Activated gamma-delta T cell treated with anti-CD3 and anti-CD28 coated beads, Interleukin-2, amount 50 U/mL, for 16 hours (primary cell): ENCODE results near the gene MLH3.
A peak's percentile ranks its signal among the peaks of the same experiment; 100 is the strongest.

Experiments
- DNase-seq: peaks from one replicate; pipeline ENCODE4 v3.0.0-alpha.2; 2020; ENCODE audit warnings: low read depth

Gene MLH3

GRCh38 chr14:74984236-74985027 lies 66.8 kb downstream of the MLH3 start:
- no peak for DNase-seq

- no peak for DNase-seq
These were observed 67.9 kb downstream of the MLH3 start for GRCh38 chr14:74983343-74983742.

- no peak for DNase-seq
These were observed 68.6 kb downstream of the MLH3 start for GRCh38 chr14:74982661-74983060.

- DNase-seq, result no peak
These were observed 69.4 kb downstream of the MLH3 start for GRCh38 chr14:74981833-74982232.

DNA sequence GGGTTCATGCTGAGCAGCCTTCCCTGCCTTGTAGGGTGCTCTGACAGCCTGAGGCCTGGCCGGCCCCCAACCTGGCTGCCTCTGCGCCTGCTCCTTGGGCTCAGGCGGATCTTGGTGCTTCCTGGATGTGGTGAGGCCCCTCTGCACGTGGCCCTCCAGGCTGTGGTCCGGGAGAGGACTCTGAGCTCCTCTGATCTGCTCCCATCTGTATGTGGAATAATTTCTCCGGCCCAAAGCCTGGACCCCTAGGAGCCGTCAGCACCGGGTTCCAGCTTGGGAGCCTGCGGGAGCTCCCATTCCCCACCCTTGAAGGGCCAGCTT lies 69.8 kb downstream of the MLH3 start:
- no peak for DNase-seq

- DNase-seq, result no peak
These were observed 70.4 kb downstream of the MLH3 start for GRCh38 chr14:74980731-74981461.

- no peak for DNase-seq
These were observed 70.9 kb downstream of the MLH3 start for GRCh38 chr14:74980398-74980730.

DNA sequence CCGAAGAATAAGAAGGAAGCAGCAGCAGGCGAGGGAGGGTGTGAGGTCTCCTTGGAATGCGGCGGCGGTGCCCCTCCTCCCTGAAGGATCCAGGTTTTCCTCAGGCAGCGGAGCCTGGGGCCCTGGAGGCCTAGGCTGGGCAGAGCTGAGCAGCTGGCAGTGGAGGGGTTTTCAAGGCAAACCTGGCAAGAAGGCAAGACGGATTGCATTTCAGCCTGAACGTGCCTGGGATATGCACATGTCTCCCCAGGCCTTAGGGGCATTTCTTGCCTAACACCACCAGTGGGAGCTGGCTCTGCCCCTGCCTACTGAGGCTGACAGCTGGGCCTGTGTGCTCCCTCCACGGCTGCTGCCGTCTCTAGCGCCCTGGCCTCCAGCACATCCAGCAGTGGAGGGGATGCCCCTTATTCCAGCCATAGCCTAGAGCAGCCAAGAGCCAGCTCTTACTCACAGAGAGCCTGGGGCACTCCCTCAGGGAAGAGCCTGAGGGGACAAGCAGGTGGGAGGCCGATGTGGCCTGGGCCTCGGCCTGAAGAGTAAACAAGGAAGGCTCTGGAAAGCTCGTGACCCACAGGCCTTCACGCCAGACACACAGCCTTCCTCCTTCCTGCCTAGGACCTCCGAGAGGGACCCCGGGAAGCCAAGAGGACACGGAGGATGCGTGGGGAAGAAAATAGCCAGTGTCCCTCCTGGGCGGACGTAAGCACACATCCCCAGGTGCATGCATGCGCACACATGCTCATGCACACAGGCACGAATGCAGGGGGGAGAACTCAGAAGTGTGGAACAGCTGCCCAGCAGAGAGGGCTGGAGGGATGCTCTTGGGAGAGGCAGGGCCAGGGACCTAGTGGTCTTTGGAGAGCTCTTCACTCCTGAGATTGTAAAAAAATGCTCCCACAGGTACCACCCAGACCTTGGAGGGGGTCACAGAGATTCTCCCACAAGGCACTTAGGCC lies 71.5 kb downstream of the MLH3 start:
- DNase-seq, result no peak

DNA sequence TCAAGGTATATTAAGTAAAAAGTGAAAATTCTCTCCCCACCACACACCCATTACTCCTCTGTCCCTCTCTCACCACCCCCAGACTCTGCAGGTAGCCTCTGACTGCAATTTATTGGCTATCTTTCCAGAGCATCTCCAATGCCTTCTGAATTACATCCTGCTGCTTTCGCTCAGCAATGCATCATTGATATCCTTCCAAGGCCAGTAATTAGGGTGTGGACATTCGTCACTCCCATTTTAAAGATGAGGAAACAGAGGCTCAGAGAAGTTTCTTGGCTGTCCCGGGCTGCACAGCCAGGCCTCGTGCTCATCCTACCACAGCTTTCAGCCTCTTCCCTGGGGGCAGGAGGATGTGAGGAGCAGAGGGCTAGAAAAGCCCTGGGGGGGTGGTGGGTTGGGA lies 72.2 kb downstream of the MLH3 start:
- DNase-seq, result no peak

DNA sequence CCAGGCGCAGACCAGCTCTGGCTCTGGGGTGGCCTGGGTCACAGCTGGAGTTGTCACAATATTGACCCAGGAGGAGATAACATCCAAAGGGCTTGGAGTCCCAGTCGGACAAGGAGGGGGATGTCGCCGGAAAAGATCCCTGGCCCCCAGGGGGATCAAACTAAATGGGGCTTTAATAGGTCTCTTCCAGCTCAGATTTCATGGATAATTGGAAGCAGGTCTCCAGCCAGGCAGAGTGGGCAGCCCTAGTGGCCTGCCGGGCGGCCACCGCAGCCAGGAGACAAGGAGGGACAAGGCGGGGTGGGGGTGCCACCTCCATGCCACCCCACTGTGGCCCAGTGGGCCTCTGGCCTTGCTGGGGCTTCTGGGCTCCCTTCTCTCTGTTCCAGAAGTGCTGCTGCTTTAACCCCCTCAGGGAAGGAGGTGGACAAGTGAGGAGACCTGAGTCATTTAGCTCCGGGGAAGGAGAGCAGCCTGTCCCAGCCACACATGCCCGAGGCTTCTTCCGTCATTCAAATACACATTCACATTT lies 72.8 kb downstream of the MLH3 start:
- no peak for DNase-seq

GRCh38 chr14:74977901-74978385 lies 73.3 kb downstream of the MLH3 start:
- no peak for DNase-seq

GRCh38 chr14:74977164-74977900 lies 73.9 kb downstream of the MLH3 start:
- no peak for DNase-seq

GRCh38 chr14:74976264-74977113 lies 74.8 kb downstream of the MLH3 start:
- no peak for DNase-seq

DNA sequence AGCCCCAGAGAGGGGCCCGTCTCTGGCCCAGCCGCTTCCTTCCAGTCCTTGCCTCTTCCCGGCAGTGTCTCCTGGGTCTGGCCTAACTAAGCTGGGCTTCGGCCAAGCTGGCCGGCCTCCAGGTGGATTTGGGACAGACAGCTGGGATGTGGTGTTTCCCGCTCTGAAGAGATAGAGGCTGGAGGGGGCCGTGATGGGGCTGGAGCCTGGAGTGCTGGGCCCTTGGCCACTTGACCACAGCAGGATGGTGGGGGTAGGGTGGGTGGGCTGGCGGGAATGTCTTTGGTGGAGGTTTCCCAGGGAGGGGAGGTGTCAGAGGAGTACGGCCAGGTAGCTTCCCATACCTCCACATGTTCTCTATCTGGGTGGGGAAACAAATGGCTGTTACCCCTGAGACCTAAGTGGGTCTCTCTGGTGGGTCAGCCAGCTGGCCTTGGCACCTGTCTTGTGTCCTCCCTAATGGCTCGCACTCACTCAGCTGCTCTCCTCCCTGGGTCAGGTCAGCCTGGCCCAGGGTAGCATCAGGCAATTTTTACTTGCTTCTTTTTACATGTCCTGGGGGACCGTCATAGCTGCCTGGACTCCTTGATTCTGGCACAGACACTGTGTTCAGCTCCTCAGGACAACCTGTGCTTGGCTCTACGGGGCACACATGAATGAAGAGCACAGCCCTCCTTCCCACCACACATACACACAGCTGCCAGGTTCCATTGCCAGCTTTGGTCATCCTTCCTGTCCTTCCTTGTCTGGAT lies 76.0 kb downstream of the MLH3 start:
- DNase-seq, result no peak

DNA sequence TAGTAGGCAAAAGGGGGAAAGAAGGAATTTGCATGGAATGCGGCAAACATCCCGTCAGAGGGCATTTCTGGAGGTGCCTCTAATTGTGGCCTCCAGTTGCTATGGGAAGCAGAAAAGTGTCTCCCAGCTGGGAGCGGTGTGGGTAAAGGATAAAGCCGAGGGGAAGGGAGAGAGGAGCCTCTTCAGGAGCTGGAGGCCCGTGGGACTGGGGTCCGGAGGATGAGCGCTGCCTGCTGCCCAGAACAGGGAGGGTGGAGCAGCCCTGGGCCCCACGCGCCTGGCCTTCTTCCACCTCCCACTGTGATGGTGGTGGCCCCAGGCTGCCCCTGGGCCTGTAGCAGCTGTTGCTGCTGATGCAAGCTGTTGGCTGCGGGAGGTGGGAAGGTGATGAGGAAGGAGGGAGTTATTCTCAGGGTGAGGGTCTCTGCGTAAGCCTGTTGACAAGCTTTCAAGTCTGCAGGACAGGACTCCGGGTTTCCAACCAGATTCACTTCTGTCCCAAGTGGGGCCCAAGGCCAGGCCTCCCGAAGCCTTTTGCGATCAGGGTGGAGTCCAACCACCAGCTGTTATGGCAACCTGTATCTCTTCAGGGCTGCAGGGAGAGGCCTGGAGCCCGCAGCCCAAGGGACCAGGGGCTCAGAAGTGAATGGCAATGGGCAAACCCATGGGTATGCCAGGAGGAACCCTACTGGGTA lies 76.8 kb downstream of the MLH3 start:
- no peak for DNase-seq

- no peak for DNase-seq
These were observed 77.3 kb downstream of the MLH3 start for GRCh38 chr14:74973905-74974363.

DNA sequence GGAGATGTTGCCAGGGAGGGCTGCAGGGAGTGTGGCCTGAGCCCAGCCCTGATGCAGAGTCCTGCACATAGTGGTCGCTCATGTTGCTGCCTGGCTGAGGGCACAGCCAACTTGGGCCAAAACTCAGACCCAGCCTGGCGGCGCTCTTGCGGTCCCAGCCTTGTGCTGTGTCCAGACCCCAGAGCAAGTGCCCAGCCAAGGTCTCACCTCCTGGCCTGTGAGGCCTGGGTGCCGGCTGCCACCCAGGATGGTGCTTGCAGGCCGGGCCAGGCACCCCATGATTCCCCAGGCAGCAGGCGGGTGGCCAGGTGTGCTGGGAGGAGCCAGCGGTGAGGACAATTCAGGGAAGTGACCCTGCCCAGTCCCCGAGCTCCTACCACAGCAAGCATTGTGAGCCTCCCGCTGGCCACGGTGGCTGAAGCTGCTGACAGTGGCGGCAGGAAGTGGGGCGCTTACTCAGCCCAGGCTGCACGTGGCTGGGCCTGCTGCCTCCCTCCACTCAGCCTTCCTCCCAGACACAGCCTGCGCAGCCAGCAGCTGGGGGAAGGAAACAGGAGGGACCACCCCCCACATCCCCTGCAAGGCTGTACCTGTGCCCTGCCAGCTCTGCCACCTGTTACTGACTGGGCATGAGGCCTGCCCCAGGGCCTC lies 78.1 kb downstream of the MLH3 start:
- peak; percentile 4 for DNase-seq

DNA sequence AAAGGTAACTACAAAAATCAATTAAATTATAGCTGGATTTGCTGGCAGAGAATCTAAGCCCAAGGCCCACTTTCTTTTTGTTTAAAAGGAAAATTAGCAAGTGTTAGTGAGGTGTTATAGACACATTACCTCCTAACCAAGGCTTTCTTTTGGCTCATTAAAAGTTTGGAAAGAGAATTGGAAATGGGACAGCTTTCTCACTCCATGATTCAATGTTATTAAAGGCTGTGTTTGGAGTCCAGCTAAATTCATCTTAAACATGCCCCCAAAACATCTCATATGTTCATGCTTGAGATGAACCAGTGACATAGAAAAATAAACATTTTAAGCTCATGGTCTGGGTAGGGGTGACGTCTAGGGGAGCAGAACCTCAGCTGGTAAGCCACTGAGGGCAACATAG lies 82.5 kb downstream of the MLH3 start:
- no peak for DNase-seq
